GM13976 (cell line): ENCODE results near the gene PPIA.

ENCODE experiments used
- DNase-seq: peaks from one replicate; pipeline ENCODE4 v3.0.0; 2012; ENCODE audit warnings: low spot score
- CTCF ChIP-seq: IDR thresholded peaks from 2 replicates; pipeline ENCODE4 v1.5.1; 2012; ENCODE audit warnings: borderline replicate concordance, mild to moderate bottlenecking; ENCODE audit not compliant: insufficient read depth; ENCODE audit errors: extremely low read depth, missing control alignments, control extremely low read depth
- in situ Hi-C: fragments of 300-500 bp; cut with MboI; formaldehyde crosslinking; loops from one replicate; pipeline ENCODE4 v1.12.0; 2022; ENCODE audit warnings: low sequenced_read_pairs, mixed read lengths, inconsistent platforms; ENCODE audit not compliant: unreplicated experiment

PPIA gene

GRCh38 chr7:44808914-44809393 lies 12.5 kb downstream of the PPIA start:
- in situ Hi-C loops = no loop called here
- DNase-seq = no peak
- TF ChIP-seq CTCF = no peak

DNA sequence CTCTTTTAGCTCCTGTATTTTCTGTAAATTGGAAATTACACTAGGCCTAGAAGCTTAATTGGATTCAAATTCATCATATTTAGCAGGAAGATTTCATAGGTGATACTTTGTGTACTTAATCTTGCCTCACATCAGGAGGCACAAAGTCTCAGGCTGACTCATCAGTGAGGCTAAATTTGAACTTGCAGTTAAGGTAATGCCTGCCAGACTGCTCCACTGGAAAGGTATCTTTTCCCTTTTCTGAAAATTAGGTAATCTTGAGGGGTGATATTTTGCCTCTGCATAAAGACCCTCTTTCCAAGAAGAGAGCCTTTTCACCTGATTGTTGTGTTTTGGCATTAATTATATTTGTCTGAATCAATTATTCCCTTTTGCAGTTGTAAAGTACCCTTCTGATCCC lies 14.6 kb downstream of the PPIA start:
- no peak for DNase-seq
- in situ Hi-C loops = no loop called here
- no peak for TF ChIP-seq CTCF

GRCh38 chr7:44811571-44811970 lies 15.1 kb downstream of the PPIA start:
- DNase-seq = no peak
- in situ Hi-C loops = no loop called here
- TF ChIP-seq CTCF = no peak

DNA sequence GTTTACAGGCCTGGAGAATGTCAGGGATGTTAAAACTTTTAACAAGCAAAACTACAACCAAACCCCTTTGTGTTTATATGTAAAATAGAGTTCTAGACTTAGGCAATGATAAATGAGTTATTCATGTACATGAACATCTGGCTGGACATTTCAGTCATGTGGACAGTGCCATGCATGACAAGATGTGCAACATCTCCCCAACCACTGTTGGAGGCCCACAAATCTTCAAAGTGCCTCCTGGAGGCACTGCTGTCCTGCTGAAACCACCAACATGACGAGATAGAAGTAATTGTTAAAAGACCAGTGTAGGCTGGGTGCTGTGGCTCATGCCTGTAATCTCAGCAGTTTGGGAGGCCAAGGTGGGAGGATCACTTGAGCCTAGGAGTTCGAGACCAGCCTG lies 18.4 kb downstream of the PPIA start:
- no peak for DNase-seq
- TF ChIP-seq CTCF = no peak
- in situ Hi-C loops = no loop called here

GRCh38 chr7:44819292-44819691 lies 22.8 kb downstream of the PPIA start:
- no peak for DNase-seq
- in situ Hi-C loops = no loop called here
- no peak for TF ChIP-seq CTCF

DNA sequence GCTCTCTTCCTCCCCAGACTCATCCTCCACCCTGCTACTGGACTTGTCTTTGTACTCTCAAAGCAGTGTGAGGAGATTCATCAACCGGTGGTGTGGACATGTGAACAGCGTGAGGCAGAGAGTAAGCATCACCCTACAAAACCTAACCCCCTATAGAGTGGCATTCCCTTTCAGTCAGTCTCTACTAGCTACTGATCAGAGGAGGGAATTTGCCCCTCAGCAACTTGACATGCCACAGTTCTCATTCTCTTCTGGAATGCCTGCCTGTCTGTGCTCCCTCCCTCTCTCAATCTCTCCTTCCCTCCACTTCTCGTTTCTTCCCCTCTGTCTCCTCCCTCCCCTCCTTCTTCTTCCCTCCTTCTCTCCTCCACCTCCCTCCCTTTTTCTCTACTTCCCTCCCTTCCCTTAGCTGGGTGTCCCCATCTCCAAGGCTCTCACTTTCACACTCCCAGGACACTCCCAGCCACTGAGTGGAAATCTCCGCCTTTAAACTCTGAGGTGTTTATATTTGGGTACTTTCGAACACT lies 26.8 kb downstream of the PPIA start:
- DNase-seq = no peak
- no peak for TF ChIP-seq CTCF
- in situ Hi-C loops = no loop called here
